ENCODE results near the gene NSDHL.
"Not testable (repeated sequence)": the region's sequence is repeated elsewhere in the genome, so short reads cannot be mapped to it uniquely, and the experiment has no call there.

The NSDHL gene

DNA sequence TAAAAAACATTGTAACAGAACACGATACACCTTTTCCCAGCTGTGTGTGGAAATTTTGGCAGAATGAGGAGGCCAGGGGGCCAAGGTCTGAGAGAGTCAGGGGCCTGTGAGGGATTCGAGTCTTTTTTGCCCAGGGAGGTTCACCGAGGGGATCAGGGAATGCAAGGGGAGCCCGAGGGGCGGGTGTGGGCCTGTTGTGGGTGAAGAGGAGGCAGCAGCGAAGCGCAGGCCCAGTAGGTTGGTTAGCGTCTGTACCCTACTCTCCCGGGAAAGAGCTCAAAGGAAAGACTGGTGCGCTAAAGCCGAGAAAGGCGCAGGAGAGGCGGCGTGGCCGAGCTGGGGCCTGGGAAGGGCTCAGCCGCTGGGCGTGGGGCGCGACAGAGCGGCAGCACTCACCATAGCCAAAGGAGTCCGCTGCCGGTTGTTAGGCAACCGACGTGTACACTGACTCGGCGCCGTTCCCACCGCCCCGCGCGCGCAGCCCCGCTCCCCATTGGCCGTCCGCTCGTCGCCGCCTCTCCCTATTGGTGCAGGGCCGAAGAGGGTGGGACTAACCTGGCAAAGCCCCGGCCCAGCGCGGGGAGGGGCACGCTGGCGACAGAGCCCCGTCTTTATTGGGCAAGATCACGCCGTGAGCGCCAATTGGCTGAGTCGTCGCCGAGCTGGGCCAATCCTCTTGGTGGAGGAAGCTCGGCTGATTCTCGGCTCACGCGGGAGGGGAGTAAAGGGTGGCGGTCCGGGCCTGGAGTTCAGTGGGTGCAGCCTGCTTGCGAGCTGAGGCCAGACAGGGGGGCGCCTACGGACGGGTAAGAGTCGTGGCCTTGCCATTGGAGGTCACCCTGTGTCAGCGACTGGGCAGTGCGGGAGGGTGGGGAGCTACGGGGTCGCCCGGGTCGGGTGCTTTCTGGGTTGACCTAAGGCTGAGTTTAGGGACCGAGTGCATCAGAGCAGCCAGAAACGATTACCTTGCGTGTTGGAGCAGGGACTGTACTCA is at the start of gene NSDHL, which contains the start of gene CETN2:
NSDHL (plus strand) TSS at position 752 of the 994 bp plus-strand sequence. CDS start 15,262 bp downstream, outside the sequence.
CETN2 (minus strand) TSS at position 446 of the 994 bp plus-strand sequence; CDS start at position 399, 47 bp downstream.
- DNase-seq = peak; percentile 89 to 90

DNA sequence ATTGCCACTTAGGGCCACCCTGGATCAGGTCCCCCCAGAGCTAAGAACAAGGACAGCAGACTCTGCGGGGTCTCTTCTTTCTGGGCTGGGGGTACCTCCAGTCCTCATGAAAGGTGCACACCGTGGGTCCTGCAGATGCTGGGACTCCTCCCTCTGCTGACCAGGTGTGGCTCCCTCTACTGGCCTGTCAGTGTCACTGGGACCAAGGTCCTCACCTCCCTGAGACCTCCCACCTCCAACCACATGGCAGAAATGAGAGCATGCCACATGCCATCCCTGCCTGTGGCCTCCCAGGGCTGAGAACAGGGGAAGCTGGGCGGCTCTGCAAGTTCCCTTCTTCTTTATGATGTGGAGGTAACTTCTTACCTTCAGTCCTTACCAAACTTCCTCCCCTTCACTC is 43.8 kb upstream of the NSDHL start:
- DNase-seq = not testable (repeated sequence)

DNA sequence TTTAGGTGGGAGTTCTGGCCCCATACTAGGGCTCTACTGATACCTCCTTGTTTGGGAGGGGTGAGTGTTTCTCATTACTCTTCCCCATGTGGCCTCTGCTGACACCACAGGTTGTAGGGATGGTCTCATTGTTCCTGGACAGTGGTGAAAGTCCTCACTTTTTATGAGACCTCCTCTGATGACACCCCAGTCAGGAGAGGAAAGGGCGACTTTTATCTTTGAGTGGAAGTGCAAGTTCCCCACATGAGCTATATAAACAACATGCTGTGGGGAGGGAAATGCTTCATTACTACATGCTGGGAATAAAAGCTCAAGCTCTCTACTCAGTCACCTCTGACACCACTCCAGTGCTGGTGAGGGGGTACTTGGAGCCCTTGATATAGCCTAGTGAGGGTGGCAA is 31.9 kb upstream of the NSDHL start:
- no peak for DNase-seq

- no peak for DNase-seq
These were observed 24.8 kb upstream of the NSDHL start for GRCh38 chrX:152806035-152806434.

GRCh38 chrX:152810403-152810802 is 20.5 kb upstream of the NSDHL start:
- DNase-seq = no peak

- DNase-seq = no peak
These were observed 17.7 kb upstream of the NSDHL start for GRCh38 chrX:152813206-152813605.

GRCh38 chrX:152814048-152814447 is 16.8 kb upstream of the NSDHL start:
- DNase-seq = no peak

GRCh38 chrX:152817078-152817764 is 13.6 kb upstream of the NSDHL start:
- peak in 1 of 2 experiments; percentile 12 for DNase-seq

DNA sequence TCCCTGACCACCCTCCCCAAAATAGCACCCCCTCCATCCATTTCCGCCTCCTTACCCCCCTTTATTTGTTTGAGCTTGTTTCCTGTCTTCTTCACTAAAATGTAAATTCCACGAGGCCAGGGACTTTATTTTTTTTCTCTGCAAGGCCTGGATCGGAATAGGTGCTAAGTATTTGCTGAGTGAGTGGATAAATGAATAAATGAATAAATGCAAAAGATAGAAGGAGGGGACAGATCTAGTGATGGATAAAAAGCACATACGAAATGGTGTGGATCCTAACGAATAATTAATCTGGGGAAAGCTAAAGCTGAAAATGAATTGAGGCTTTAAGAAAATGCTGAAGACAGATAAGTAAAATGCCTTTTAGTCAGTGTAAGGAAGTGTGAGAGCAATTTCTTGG is 12.5 kb upstream of the NSDHL start:
- no peak for DNase-seq

GRCh38 chrX:152819266-152819665 is 11.6 kb upstream of the NSDHL start:
- no peak for DNase-seq

DNA sequence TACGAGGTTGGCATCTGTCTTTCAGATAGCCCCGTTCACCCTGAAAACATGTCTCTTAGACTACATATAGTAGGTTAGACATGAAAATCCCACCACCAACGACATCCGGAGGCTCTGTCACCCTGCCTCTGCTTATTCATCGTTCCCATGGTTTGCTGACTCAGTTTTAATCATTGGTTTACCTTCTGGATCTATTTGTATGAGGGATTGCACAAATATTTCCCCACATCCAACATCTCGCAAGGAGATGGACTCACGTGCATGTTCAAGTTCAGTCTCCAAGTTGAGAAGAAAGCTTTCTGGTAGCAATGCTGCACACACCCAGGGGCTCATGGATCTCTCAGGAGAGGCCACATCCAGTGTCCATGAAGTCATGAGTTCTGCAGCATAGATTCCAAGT is 11.1 kb upstream of the NSDHL start:
- DNase-seq = no peak

- peak in 1 of 2 experiments; percentile 11 for DNase-seq
These were observed 9.6 kb upstream of the NSDHL start for GRCh38 chrX:152821145-152821765.

DNA sequence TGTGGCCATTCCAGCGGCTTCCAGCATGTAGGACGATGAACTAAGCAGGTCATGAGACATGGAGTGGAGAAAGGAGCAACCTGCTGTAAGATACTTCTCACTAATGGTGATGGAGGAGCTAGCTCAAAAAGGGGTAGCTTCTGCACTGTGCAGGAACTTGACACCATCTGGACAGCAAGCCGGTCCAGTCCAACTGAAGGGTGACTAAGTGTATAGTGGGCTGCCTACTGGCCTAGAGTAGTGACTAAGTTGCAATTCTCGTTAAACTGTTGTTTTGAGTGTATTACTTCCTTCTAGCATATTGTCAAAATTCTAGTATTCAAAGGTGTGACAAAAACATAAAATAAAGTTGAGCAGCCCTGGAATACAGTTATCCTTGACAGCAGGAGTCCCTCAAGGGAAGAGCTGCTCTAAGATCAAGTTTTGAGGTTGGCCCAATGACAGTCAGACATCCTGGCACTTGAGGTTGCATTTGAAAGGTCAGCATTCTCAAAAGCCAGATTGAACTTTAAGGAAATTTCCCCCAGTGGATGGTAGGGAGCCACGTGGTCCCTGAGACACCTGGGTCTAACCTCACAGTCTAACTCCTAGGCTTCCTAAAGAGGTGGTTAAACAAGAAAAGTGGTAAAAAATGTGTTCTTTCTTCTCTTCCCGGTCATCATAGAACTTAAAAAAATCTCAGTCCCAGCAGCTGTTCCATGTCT is 8.3 kb upstream of the NSDHL start:
- no peak for DNase-seq

DNA sequence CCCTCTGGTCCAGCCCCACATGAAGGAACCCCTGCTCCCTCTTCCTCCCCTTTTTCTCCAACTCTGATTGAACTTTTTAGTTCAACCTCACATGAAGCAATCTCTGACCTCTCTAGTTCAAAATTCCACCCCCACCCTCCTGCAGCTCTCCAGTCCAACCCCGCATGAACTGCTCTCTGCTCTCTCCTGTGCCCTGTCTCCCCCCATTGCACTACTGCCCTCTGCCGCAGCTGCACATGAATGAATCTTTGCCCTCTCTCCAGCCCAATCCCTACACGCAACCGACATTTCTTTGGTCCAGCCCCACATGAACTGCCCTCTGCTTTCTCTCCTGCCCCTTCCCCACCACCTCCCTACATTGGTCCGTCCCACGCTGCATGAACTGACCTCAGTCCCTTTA is 7.2 kb upstream of the NSDHL start:
- DNase-seq = no peak

DNA sequence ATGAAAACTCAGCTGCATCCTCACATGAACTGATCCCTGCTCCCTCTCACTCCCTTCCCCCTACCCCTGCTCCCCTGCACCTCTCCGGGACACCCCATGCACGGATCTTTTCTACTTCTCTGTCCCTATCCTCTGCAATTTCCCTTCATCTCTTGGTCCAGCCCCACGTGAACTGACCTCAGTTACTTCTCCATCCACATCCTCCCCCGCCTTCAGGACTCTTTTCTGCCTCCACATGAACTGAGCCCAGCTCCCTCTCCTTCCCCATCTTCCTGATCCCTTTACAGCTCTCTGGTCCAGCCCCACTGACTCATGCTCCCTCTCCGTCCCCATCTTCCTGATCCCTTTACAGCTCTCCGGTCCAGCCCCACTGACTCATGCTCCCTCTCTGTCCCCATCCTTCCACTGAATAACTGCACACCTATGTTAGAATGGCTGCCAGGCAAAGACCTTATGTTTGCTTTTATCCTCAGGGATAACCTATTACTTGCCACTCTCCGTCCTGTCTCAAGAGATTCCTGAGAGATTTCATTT is 6.0 kb upstream of the NSDHL start:
- no peak for DNase-seq

DNA sequence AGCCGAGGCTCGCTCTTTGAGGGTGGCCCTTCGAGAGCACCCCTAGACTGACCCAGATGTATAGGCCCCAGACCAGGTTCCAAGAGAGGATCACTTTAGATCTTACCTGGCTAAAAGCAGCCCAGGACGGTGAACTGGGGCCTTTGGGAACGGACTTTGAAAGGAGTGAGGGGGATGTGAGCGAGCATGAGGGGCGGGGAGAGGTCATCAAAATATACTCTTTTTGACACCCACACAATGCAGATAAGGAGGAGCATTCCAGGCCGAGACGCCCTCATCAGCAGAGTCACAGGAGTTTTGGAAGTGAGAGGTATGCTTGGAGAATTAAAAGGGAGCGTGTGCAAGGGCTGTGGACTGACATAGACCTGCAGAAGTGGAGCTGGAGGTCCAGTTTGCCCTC is 528 bp downstream of the NSDHL start:
- no peak for DNase-seq

DNA sequence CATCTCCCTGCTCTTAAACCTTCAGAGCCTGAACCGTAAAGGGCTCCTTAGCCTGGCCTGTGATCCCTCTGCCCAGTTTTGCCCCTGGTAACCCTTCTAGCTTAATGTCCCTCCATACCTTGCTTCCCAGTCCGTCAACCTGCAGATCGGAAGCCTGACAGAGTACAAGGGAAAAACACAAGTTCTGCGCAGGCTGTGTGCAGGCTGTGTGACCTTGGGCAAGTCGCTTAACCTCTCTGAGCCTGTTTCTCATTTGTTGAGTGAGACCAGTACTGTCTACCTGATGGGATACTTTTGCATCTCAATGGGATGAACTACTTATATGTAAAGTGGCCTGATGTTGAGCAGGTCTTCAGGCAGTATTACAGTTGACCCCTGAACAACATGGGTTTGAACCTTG is 1.7 kb downstream of the NSDHL start:
- no peak for DNase-seq

GRCh38 chrX:152833378-152833777 is 2.5 kb downstream of the NSDHL start:
- no peak for DNase-seq

DNA sequence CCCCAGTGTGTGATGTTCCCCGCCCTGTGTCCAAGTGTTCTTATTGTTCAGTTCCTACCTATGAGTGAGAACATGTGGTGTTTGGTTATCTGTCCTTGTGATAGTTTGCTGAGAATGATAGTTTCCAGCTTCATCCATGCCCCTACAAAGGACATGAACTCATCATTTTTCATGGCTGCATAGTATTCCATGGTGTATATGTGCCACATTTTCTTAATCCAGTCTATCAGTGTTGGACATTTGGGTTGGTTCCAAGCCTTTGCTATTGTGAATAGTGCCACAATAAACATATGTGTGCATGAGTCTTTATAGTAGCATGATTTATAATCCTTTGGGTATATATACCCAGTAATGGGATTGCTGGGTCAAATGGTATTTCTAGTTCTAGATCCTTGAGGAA is 4.6 kb downstream of the NSDHL start:
- not testable (repeated sequence) for DNase-seq

- DNase-seq = no peak
These were observed 12.0 kb downstream of the NSDHL start for GRCh38 chrX:152842772-152843338.

DNA sequence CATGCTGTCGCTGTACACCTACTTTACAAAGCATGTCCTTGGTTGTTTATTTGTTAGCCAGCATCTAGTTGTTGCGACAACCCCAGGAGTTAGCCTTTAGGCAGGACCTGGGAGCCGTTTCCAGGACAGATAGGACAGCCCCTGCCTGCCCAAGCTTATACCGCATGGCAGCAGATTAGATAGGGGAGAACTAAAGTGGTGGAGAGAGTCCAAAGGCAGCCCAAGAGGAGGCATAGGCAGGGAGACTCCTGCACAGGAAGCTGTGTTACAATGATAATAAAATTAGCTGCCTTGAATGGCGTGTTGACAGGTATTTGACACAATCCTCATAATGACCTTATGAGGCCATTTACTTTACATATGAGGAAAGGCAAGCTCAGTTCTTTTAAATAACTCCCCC is 13.0 kb downstream of the NSDHL start:
- no peak for DNase-seq

GRCh38 chrX:152844256-152844655 is 13.4 kb downstream of the NSDHL start:
- no peak for DNase-seq

Data from NCI-H1930 (cell line).